Measurements from ENCODE around the gene PPAT. TPM values are rescaled to one million over a fixed set of nuclear protein-coding genes. Genes with fewer than 3 reads are reported as not detected.
"Not testable (repeated sequence)": the region's sequence is repeated elsewhere in the genome, so short reads cannot be mapped to it uniquely, and the experiment has no call there.

The PPAT gene
- polyA plus RNA-seq, 3 donors, result 0.83 to 1.5 (median 1.4) TPM

GRCh38 chr4:56467284-56468096, 32.1 kb upstream of the PPAT start, which contains the start of gene SRP72:
TSS of gene SRP72 (plus strand) at chr4:56467617. CDS start at chr4:56467636, 19 bp downstream.
- peaks cover 45% of the 10 kb centered on the region for H3K4me1 Mint-ChIP-seq
- H3K27ac Mint-ChIP-seq, result peak within 1 kb of the TSS; percentile 92 to 98 (median 96)
- H3K4me2 ChIP-seq (replicated peaks; ENCODE audit: extremely low read depth, low read length, poor library complexity, severe bottlenecking), result peak within 1 kb of the TSS; percentile 94
- intact Hi-C loops (cut with micrococcal nuclease), result loop anchor here (5.0 to 10.0 kb wide), 2 partner anchors 35 to 437 kb away; partner anchors contain the start of gene REST (in 1 of the 2)
- DNase-seq, result peak; percentile 77 to 80 (median 79)
- under 1% methylated on average over 59 of the region's 62 CpGs for WGBS (ENCODE audit: insufficient coverage)
- H3K4me3 ChIP-seq (replicated peaks in 1 of 3; ENCODE audit: low read depth in 2 of 3, low read length in 3 of 3), result peak within 1 kb of the TSS; percentile 90 to 98 (median 92)
- H3K36me3 ChIP-seq (replicated peaks in 1 of 2; ENCODE audit: control insufficient read depth in 1 of 2, insufficient read depth in 2 of 2, low read length in 2 of 2), result peaks cover 18 to 42% of the 10 kb centered on the region in 2 donors
- H3K27me3 ChIP-seq (ENCODE audit: control insufficient read depth in 2 of 2, insufficient read depth in 2 of 2, low read length in 2 of 2), result no peaks in the 10 kb centered on the region
- peaks cover 28 to 44% of the 10 kb centered on the region in 2 donors for H3K4me1 ChIP-seq (ENCODE audit: control insufficient read depth in 1 of 2, insufficient read depth in 2 of 2, low read length in 2 of 2)
- no peaks in the 10 kb centered on the region for H3K27me3 Mint-ChIP-seq (ENCODE audit: low read depth in 3 of 3)
- H3K79me2 ChIP-seq (ENCODE audit: insufficient read depth, low read length), result peaks cover 71% of the 10 kb centered on the region
- H3K9me3 ChIP-seq (replicated peaks in 1 of 2; ENCODE audit: control insufficient read depth in 1 of 2, insufficient read depth in 1 of 2, low read length in 2 of 2), result no peaks in the 10 kb centered on the region
- peak within 1 kb of the TSS; percentile 76 to 91 for H3K27ac ChIP-seq (ENCODE audit: low read depth in 1 of 2, low read length in 2 of 2)
- H3K4me3 Mint-ChIP-seq, result peak within 1 kb of the TSS; percentile 98 to 99
- no peak for TF ChIP-seq CTCF (IDR thresholded peaks at IDR 0.05)
- peaks cover 21% of the 10 kb centered on the region for H4K20me1 ChIP-seq (ENCODE audit: insufficient read depth, low read length)
- peaks cover 13 to 33% of the 10 kb centered on the region in 2 donors for H3K36me3 Mint-ChIP-seq
- peak within 1 kb of the TSS; percentile 99 for H2AFZ ChIP-seq (ENCODE audit: insufficient read depth, low read depth, low read length, poor library complexity, severe bottlenecking)
- H3K9ac ChIP-seq (ENCODE audit: insufficient read depth, low read length, poor library complexity, severe bottlenecking), result peak within 1 kb of the TSS; percentile 90
- H3K9me3 Mint-ChIP-seq, result no peaks in the 10 kb centered on the region

GRCh38 chr4:56466910-56467283, 31.5 kb upstream of the PPAT start:
- H3K9ac ChIP-seq (ENCODE audit: insufficient read depth, low read length, poor library complexity, severe bottlenecking), result peak overlapping the region; percentile 90
- no peak for TF ChIP-seq CTCF (IDR thresholded peaks at IDR 0.05)
- no peaks in the 10 kb centered on the region for H3K27me3 ChIP-seq (ENCODE audit: control insufficient read depth in 2 of 2, insufficient read depth in 2 of 2, low read length in 2 of 2)
- Mint-ChIP-seq H3K4me3 (peak overlapping the region; percentile 98 to 99), H3K36me3 (peaks cover 15 to 31% of the 10 kb centered on the region in 2 donors), H3K27ac (peak overlapping the region; percentile 92 to 98 (median 96)), H3K4me1 (peaks cover 45% of the 10 kb centered on the region), H3K9me3 (no peaks in the 10 kb centered on the region), H3K27me3 (ENCODE audit: low read depth in 3 of 3) (no peaks in the 10 kb centered on the region)
- WGBS (ENCODE audit: insufficient coverage), result 0% methylated on average over 4 of the region's 8 CpGs
- no peaks in the 10 kb centered on the region for H3K9me3 ChIP-seq (replicated peaks in 1 of 2; ENCODE audit: control insufficient read depth in 1 of 2, insufficient read depth in 1 of 2, low read length in 2 of 2)
- peak overlapping the region; percentile 99 for H2AFZ ChIP-seq (ENCODE audit: insufficient read depth, low read depth, low read length, poor library complexity, severe bottlenecking)
- H3K27ac ChIP-seq (ENCODE audit: low read depth in 1 of 2, low read length in 2 of 2), result peak overlapping the region; percentile 76 to 91
- DNase-seq, result no peak
- H3K79me2 ChIP-seq (ENCODE audit: insufficient read depth, low read length), result peaks cover 71% of the 10 kb centered on the region
- H3K4me1 ChIP-seq (ENCODE audit: control insufficient read depth in 1 of 2, insufficient read depth in 2 of 2, low read length in 2 of 2), result peaks cover 28 to 44% of the 10 kb centered on the region in 2 donors
- H3K4me2 ChIP-seq (replicated peaks; ENCODE audit: extremely low read depth, low read length, poor library complexity, severe bottlenecking), result peak overlapping the region; percentile 94
- peaks cover 21% of the 10 kb centered on the region for H4K20me1 ChIP-seq (ENCODE audit: insufficient read depth, low read length)
- peak overlapping the region; percentile 90 to 98 (median 92) for H3K4me3 ChIP-seq (replicated peaks in 1 of 3; ENCODE audit: low read depth in 2 of 3, low read length in 3 of 3)
- H3K36me3 ChIP-seq (replicated peaks in 1 of 2; ENCODE audit: control insufficient read depth in 1 of 2, insufficient read depth in 2 of 2, low read length in 2 of 2), result peaks cover 17 to 42% of the 10 kb centered on the region in 2 donors
- intact Hi-C loops (cut with micrococcal nuclease), result loop anchor here (5.0 to 10.0 kb wide), 2 partner anchors 35 to 438 kb away; partner anchors contain the start of gene REST (in 1 of the 2)

- Histone ChIP-seq H3K4me1 (ENCODE audit: control insufficient read depth in 1 of 2, insufficient read depth in 2 of 2, low read length in 2 of 2) (peaks cover 28 to 44% of the 10 kb centered on the region in 2 donors), H2AFZ (ENCODE audit: insufficient read depth, low read depth, low read length, poor library complexity, severe bottlenecking) (peak overlapping the region; percentile 99)
- H3K4me1 Mint-ChIP-seq, result peaks cover 45% of the 10 kb centered on the region
Measured at GRCh38 chr4:56466296-56466761, 30.9 kb upstream of the PPAT start.

More at GRCh38 chr4:56466296-56466761, 30.9 kb upstream of the PPAT start:
- H3K4me3 ChIP-seq (replicated peaks in 1 of 3; ENCODE audit: low read depth in 2 of 3, low read length in 3 of 3), result peak overlapping the region; percentile 90 to 98 (median 92)
- 0% methylated on average over 2 of the region's 8 CpGs for WGBS (ENCODE audit: insufficient coverage)
- Mint-ChIP-seq H3K36me3 (peaks cover 14 to 32% of the 10 kb centered on the region in 2 donors), H3K27ac (peak overlapping the region; percentile 35 to 98 (median 96)), H3K4me3 (peak overlapping the region; percentile 98 to 99)
- peak overlapping the region; percentile 90 for H3K9ac ChIP-seq (ENCODE audit: insufficient read depth, low read length, poor library complexity, severe bottlenecking)
- not testable (repeated sequence) for H3K27me3 ChIP-seq (ENCODE audit: control insufficient read depth in 2 of 2, insufficient read depth in 2 of 2, low read length in 2 of 2); H3K9me3 ChIP-seq (replicated peaks in 1 of 2; ENCODE audit: control insufficient read depth in 1 of 2, insufficient read depth in 1 of 2, low read length in 2 of 2); H3K9me3 Mint-ChIP-seq; H3K27me3 Mint-ChIP-seq (ENCODE audit: low read depth in 3 of 3)
- intact Hi-C loops (cut with micrococcal nuclease), result loop anchor here (5.0 to 10.0 kb wide), 2 partner anchors 34 to 438 kb away; partner anchors contain the start of gene REST (in 1 of the 2)
- H3K27ac ChIP-seq (ENCODE audit: low read depth in 1 of 2, low read length in 2 of 2), result peak overlapping the region in 1 of 2 donors; percentile 91
- H3K4me2 ChIP-seq (replicated peaks; ENCODE audit: extremely low read depth, low read length, poor library complexity, severe bottlenecking), result peak overlapping the region; percentile 94
- H4K20me1 ChIP-seq (ENCODE audit: insufficient read depth, low read length), result peaks cover 21% of the 10 kb centered on the region
- H3K36me3 ChIP-seq (replicated peaks in 1 of 2; ENCODE audit: control insufficient read depth in 1 of 2, insufficient read depth in 2 of 2, low read length in 2 of 2), result peaks cover 13 to 42% of the 10 kb centered on the region in 2 donors
- H3K79me2 ChIP-seq (ENCODE audit: insufficient read depth, low read length), result peaks cover 73% of the 10 kb centered on the region
- DNase-seq, result peak; percentile 9 to 59 (median 27)

Data from CD14-positive monocyte (primary cell).